Neural cell (in vitro differentiated cells): ENCODE measurements around the gene BCAN.

ENCODE experiments used
- POLR2AphosphoS5 ChIP-seq: IDR thresholded peaks from 2 replicates; pipeline ENCODE4 v1.6.1; 2012
- TF ChIP-seq, protein P1 (sequence below): fragments of 450-650 bp; IDR thresholded peaks from 2 replicates; pipeline ENCODE4 v1.5.1; 2014; ENCODE audit warnings: antibody characterized with exemption, mild to moderate bottlenecking, moderate library complexity; ENCODE audit not compliant: poor library complexity, severe bottlenecking

DNA sequence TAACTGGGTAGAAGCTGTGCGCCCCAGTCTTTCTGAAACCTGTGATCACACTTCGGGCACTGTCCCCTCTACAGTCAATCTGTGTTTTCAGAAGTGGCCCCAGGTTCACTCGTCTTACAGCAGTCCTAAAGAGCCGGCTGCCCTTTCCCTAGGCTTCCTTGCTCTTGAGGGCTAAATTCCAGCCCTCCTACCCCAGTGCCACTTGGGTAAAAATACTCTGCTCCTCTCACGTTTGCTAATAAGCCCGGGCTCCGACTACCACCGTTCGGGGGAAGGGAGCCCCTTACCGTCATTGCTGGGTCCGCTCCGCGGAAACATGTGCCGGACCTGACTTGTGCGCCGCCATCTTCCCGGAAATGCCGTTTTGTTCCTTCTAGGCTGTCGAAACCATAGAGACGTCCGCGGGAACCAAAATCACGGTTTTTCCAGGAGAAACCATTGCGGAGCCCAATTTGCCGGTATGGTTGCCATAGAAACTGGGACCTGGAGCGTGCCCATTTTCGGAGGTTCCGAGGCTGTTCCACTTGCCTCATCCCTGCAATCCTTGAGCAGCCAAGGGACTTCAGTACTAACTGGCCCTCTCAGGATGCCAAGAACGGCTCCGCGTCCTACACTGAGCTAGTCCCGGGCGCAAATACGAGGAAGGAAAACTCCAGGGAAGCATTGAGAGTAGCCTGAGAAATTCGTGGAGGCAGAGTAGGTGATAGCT, 40.6 kb upstream of the BCAN start, which contains the start of gene GPATCH4:
- no peak for TF ChIP-seq POLR2AphosphoS5
- TF ChIP-seq, protein P1, sequence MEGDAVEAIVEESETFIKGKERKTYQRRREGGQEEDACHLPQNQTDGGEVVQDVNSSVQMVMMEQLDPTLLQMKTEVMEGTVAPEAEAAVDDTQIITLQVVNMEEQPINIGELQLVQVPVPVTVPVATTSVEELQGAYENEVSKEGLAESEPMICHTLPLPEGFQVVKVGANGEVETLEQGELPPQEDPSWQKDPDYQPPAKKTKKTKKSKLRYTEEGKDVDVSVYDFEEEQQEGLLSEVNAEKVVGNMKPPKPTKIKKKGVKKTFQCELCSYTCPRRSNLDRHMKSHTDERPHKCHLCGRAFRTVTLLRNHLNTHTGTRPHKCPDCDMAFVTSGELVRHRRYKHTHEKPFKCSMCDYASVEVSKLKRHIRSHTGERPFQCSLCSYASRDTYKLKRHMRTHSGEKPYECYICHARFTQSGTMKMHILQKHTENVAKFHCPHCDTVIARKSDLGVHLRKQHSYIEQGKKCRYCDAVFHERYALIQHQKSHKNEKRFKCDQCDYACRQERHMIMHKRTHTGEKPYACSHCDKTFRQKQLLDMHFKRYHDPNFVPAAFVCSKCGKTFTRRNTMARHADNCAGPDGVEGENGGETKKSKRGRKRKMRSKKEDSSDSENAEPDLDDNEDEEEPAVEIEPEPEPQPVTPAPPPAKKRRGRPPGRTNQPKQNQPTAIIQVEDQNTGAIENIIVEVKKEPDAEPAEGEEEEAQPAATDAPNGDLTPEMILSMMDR, result peak; percentile 11
